Mesendoderm (in vitro differentiated cells): ENCODE measurements around the gene FEM1C.

Experiments
- DNase-seq: peaks from one replicate; pipeline ENCODE4 v3.0.0; 2013
- H2AK5ac ChIP-seq: 2 replicates; pipeline ENCODE4 v1.6.1; 2013; ENCODE audit warnings: low read length, inconsistent platforms
- H2BK120ac ChIP-seq: 2 replicates; pipeline ENCODE4 v1.6.1; 2013; ENCODE audit warnings: low read depth, mild to moderate bottlenecking, low read length, moderate library complexity, mixed read lengths
- H2BK15ac ChIP-seq: replicated peaks from 2 replicates; pipeline ENCODE4 v1.6.1; 2013; ENCODE audit warnings: low read depth, mild to moderate bottlenecking, moderate library complexity
- H2BK5ac ChIP-seq: 2 replicates; pipeline ENCODE4 v1.6.1; 2013; ENCODE audit warnings: low read length, inconsistent platforms
- H3K18ac ChIP-seq: 2 replicates; pipeline ENCODE4 v1.6.1; 2013; ENCODE audit warnings: mild to moderate bottlenecking, low read length, mixed read lengths
- H3K23ac ChIP-seq: one replicate; pipeline ENCODE4 v1.6.1; 2013; ENCODE audit warnings: low read length
- H3K27ac ChIP-seq: 2 replicates; pipeline ENCODE4 v1.5.1; 2013; ENCODE audit warnings: low read depth, mild to moderate bottlenecking, inconsistent platforms, low read length, moderate library complexity
- H3K27me3 ChIP-seq: 2 replicates; pipeline ENCODE4 v1.6.1; 2013; ENCODE audit warnings: low read length, control low read depth, mild to moderate bottlenecking, inconsistent platforms; ENCODE audit not compliant: insufficient read depth, poor library complexity
- H3K36me3 ChIP-seq: 2 replicates; pipeline ENCODE4 v1.6.1; 2013; ENCODE audit warnings: low read length, inconsistent platforms; ENCODE audit not compliant: control insufficient read depth, insufficient read depth
- H3K4ac ChIP-seq: one replicate; pipeline ENCODE4 v1.6.1; 2013; ENCODE audit warnings: low read depth, mild to moderate bottlenecking, low read length, moderate library complexity
- H3K4me1 ChIP-seq: 2 replicates; pipeline ENCODE4 v1.6.1; 2013; ENCODE audit warnings: low read depth, low read length, inconsistent platforms; ENCODE audit not compliant: control insufficient read depth
- H3K4me2 ChIP-seq: 2 replicates; pipeline ENCODE4 v1.6.1; 2013; ENCODE audit warnings: low read length
- H3K4me3 ChIP-seq: 2 replicates; pipeline ENCODE4 v1.5.1; 2013; ENCODE audit warnings: mild to moderate bottlenecking, low read length
- H3K56ac ChIP-seq: one replicate; pipeline ENCODE4 v1.6.1; 2013; ENCODE audit warnings: low read length
- H3K79me1 ChIP-seq: 2 replicates; pipeline ENCODE4 v1.6.1; 2013; ENCODE audit warnings: low read length, inconsistent platforms
- H3K79me2 ChIP-seq: 2 replicates; pipeline ENCODE4 v1.6.1; 2013; ENCODE audit warnings: mild to moderate bottlenecking, low read length; ENCODE audit not compliant: control insufficient read depth, insufficient read depth
- H3K9ac ChIP-seq: 2 replicates; pipeline ENCODE4 v1.6.1; 2013; ENCODE audit warnings: low read length, inconsistent platforms
- H4K5ac ChIP-seq: one replicate; pipeline ENCODE4 v1.6.1; 2013; ENCODE audit warnings: low read length
- H4K8ac ChIP-seq: one replicate; pipeline ENCODE4 v1.6.1; 2013; ENCODE audit warnings: low read depth, mild to moderate bottlenecking, control low read depth, low read length, moderate library complexity
- WGBS: extraction: QIAGEN DNeasy Blood & Tissue Kit; methylation state at CpG from one replicate; pipeline ENCODE4 v1.1.7; 2013; ENCODE audit warnings: low lambda C conversion rate, missing lambda C conversion rate; ENCODE audit not compliant: insufficient coverage; ENCODE audit errors: extremely low coverage; 5-methylcytosine and 5-hydroxymethylcytosine counted together

The FEM1C gene

GRCh38 chr5:115511632-115512031 is 32.9 kb downstream of the FEM1C start:
- H3K18ac ChIP-seq, result no peak overlapping the region
- WGBS, result no CpG with 5 or more reads among the region's 3 CpGs
- H2BK15ac ChIP-seq, result no peak overlapping the region
- no peak overlapping the region for H3K4me2 ChIP-seq
- no peak overlapping the region for H3K23ac ChIP-seq
- H3K79me2 ChIP-seq, result no peaks in the 10 kb centered on the region
- H3K9ac ChIP-seq, result no peak overlapping the region
- no peak overlapping the region for H3K4ac ChIP-seq
- H3K27me3 ChIP-seq, result no peaks in the 10 kb centered on the region
- H3K56ac ChIP-seq, result no peak overlapping the region
- H3K4me3 ChIP-seq, result no peak overlapping the region
- H3K27ac ChIP-seq, result no peak overlapping the region
- no peak for DNase-seq
- H4K8ac ChIP-seq, result no peak overlapping the region
- no peaks in the 10 kb centered on the region for H3K79me1 ChIP-seq
- no peak overlapping the region for H2AK5ac ChIP-seq
- H2BK5ac ChIP-seq, result no peak overlapping the region
- no peaks in the 10 kb centered on the region for H3K4me1 ChIP-seq
- no peak overlapping the region for H2BK120ac ChIP-seq
- H3K36me3 ChIP-seq, result no peaks in the 10 kb centered on the region
- no peak overlapping the region for H4K5ac ChIP-seq

GRCh38 chr5:115510145-115510645 is 34.4 kb downstream of the FEM1C start:
- Histone ChIP-seq H3K4ac (no peak overlapping the region), H3K27ac (no peak overlapping the region), H3K56ac (no peak overlapping the region), H3K36me3 (no peaks in the 10 kb centered on the region), H2BK5ac (no peak overlapping the region), H2BK120ac (no peak overlapping the region), H3K79me2 (no peaks in the 10 kb centered on the region), H4K5ac (no peak overlapping the region), H3K23ac (no peak overlapping the region), H3K27me3 (no peaks in the 10 kb centered on the region), H4K8ac (no peak overlapping the region), H3K4me1 (no peaks in the 10 kb centered on the region), H2BK15ac (no peak overlapping the region), H2AK5ac (no peak overlapping the region), H3K18ac (no peak overlapping the region), H3K79me1 (no peaks in the 10 kb centered on the region), H3K9ac (no peak overlapping the region), H3K4me2 (no peak overlapping the region), H3K4me3 (no peak overlapping the region)
- WGBS, result no CpG with 5 or more reads among the region's 1 CpG
- no peak for DNase-seq

GRCh38 chr5:115509547-115509946 is 35.0 kb downstream of the FEM1C start:
- no peaks in the 10 kb centered on the region for H3K36me3 ChIP-seq
- no peak overlapping the region for H4K8ac ChIP-seq
- H3K79me1 ChIP-seq, result no peaks in the 10 kb centered on the region
- WGBS, result no CpG with 5 or more reads among the region's 2 CpGs
- H3K4me2 ChIP-seq, result no peak overlapping the region
- H3K4me1 ChIP-seq, result no peaks in the 10 kb centered on the region
- H2BK5ac ChIP-seq, result no peak overlapping the region
- H2BK15ac ChIP-seq, result no peak overlapping the region
- H3K27ac ChIP-seq, result no peak overlapping the region
- H2AK5ac ChIP-seq, result no peak overlapping the region
- no peak overlapping the region for H3K23ac ChIP-seq
- H2BK120ac ChIP-seq, result no peak overlapping the region
- no peak overlapping the region for H3K4ac ChIP-seq
- no peak overlapping the region for H4K5ac ChIP-seq
- H3K9ac ChIP-seq, result no peak overlapping the region
- no peak overlapping the region for H3K4me3 ChIP-seq
- H3K79me2 ChIP-seq, result no peaks in the 10 kb centered on the region
- DNase-seq, result no peak
- H3K56ac ChIP-seq, result no peak overlapping the region
- no peaks in the 10 kb centered on the region for H3K27me3 ChIP-seq
- H3K18ac ChIP-seq, result no peak overlapping the region

- Histone ChIP-seq H3K4me3 (no peak overlapping the region), H3K18ac (no peak overlapping the region), H4K8ac (no peak overlapping the region), H3K56ac (no peak overlapping the region), H2BK120ac (no peak overlapping the region), H2AK5ac (no peak overlapping the region), H3K23ac (no peak overlapping the region), H3K4me1 (no peaks in the 10 kb centered on the region), H3K27ac (no peak overlapping the region), H3K36me3 (no peaks in the 10 kb centered on the region), H2BK5ac (no peak overlapping the region), H3K4me2 (no peak overlapping the region), H3K79me1 (no peaks in the 10 kb centered on the region), H3K4ac (no peak overlapping the region), H3K27me3 (no peaks in the 10 kb centered on the region), H3K79me2 (no peaks in the 10 kb centered on the region), H3K9ac (no peak overlapping the region), H2BK15ac (no peak overlapping the region), H4K5ac (no peak overlapping the region)
- DNase-seq, result no peak
- no CpG with 5 or more reads among the region's 2 CpGs for WGBS
Measured at GRCh38 chr5:115507681-115508080, 36.9 kb downstream of the FEM1C start.

- no peak overlapping the region for H2BK120ac ChIP-seq
- no peak overlapping the region for H3K9ac ChIP-seq
- no peak overlapping the region for H3K4me2 ChIP-seq
- H2BK5ac ChIP-seq, result no peak overlapping the region
- no peak overlapping the region for H3K18ac ChIP-seq
- H3K4me1 ChIP-seq, result no peaks in the 10 kb centered on the region
- H3K36me3 ChIP-seq, result no peaks in the 10 kb centered on the region
- no CpG with 5 or more reads among the region's 1 CpG for WGBS
- DNase-seq, result no peak
- no peak overlapping the region for H3K23ac ChIP-seq
- H4K5ac ChIP-seq, result no peak overlapping the region
- H2AK5ac ChIP-seq, result no peak overlapping the region
- H3K27ac ChIP-seq, result no peak overlapping the region
- no peak overlapping the region for H4K8ac ChIP-seq
- H3K27me3 ChIP-seq, result no peaks in the 10 kb centered on the region
- H3K79me2 ChIP-seq, result no peaks in the 10 kb centered on the region
- no peaks in the 10 kb centered on the region for H3K79me1 ChIP-seq
- no peak overlapping the region for H3K56ac ChIP-seq
- no peak overlapping the region for H2BK15ac ChIP-seq
- H3K4me3 ChIP-seq, result no peak overlapping the region
- H3K4ac ChIP-seq, result no peak overlapping the region
Measured at GRCh38 chr5:115503420-115503819, 41.2 kb downstream of the FEM1C start.

- H3K9ac ChIP-seq, result no peak overlapping the region
- DNase-seq, result no peak
- H3K18ac ChIP-seq, result no peak overlapping the region
- H3K79me1 ChIP-seq, result no peaks in the 10 kb centered on the region
- no peak overlapping the region for H4K8ac ChIP-seq
- no peak overlapping the region for H4K5ac ChIP-seq
- no peaks in the 10 kb centered on the region for H3K27me3 ChIP-seq
- H2BK5ac ChIP-seq, result no peak overlapping the region
- WGBS, result no CpG with 5 or more reads among the region's 3 CpGs
- H3K4me3 ChIP-seq, result no peak overlapping the region
- no peaks in the 10 kb centered on the region for H3K36me3 ChIP-seq
- no peak overlapping the region for H2AK5ac ChIP-seq
- H3K56ac ChIP-seq, result no peak overlapping the region
- H3K23ac ChIP-seq, result no peak overlapping the region
- no peak overlapping the region for H3K4ac ChIP-seq
- no peak overlapping the region for H2BK15ac ChIP-seq
- H3K4me1 ChIP-seq, result no peaks in the 10 kb centered on the region
- no peak overlapping the region for H3K4me2 ChIP-seq
- no peak overlapping the region for H3K27ac ChIP-seq
- no peak overlapping the region for H2BK120ac ChIP-seq
- H3K79me2 ChIP-seq, result no peaks in the 10 kb centered on the region
Measured at GRCh38 chr5:115501464-115502210, 42.9 kb downstream of the FEM1C start.
